ENCODE data around the gene EFL1.
"Not testable (repeated sequence)": the region's sequence is repeated elsewhere in the genome, so short reads cannot be mapped to it uniquely, and the experiment has no call there.

EFL1 gene

DNA sequence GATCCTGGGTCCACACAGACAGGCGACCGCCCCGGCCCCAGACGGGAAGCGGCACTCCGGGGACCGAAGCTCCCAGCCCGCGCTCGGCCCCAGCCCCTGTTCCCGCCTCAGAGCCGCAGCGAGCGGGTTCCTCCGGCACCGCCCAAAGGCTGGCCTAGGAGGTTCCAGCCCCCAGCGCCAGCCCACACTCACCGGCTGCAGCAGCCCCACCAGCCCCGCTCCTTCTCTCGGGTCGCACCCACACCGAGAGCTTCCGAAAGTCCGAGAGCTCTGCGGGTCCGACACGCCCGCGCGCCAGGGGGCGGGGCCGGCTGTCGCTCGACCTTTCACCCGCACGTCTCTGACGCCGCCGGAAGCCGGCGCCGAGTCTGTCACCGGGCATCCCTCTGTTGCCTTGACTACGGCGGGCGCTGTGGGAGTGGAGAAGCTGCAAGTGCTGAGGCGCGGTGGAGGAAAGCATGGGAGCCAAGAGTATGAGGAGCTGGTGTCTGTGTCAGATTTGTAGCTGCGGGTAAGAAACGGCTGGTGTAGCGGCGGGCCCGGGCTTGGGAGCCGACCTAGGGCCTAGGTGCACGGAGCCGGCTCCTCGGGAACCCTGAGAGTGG lies at the start of gene EFL1, which contains the start of gene SAXO2:
Gene EFL1 (minus strand): TSS at position 313 of the 605 bp plus-strand sequence. CDS start 956 bp downstream, outside the sequence.
Gene SAXO2 (plus strand): TSS at position 397 of the 605 bp plus-strand sequence. CDS start 62 bp downstream, at position 459.
- Histone ChIP-seq H3K9me3 (ENCODE audit: control insufficient read depth, insufficient read depth, low read length) (no peaks in the 10 kb centered on the region), H3K4me1 (ENCODE audit: control insufficient read depth, insufficient read depth, low read length) (peaks cover 13% of the 10 kb centered on the region), H3K9ac (ENCODE audit: low read depth, low read length) (peak within 1 kb of the TSS; percentile 30), H3K36me3 (ENCODE audit: control insufficient read depth, insufficient read depth, low read length) (no peaks in the 10 kb centered on the region), H3K27me3 (ENCODE audit: control insufficient read depth, insufficient read depth, low read length) (no peaks in the 10 kb centered on the region), H3K4me3 (ENCODE audit: low read depth, low read length) (peak within 1 kb of the TSS; percentile 82)

DNA sequence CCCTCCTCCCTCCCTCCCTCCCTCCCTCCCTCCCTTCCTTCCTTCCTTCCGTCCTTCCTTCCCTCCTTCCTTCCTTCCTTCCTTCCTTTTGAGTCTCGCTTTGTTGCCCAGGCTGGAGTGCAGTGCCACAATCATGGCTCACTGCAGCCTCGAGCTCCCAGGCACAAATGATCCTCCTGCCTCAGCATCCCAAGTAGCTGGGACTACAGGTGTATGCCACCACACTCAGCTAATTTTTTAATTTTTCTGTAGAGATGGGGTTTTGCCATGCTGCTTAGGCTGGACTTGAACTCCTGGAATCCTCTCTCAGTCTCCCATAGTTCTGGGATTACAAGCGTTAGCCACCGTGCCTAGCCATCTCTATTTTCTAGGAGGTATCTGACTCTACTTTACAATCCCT lies 48.8 kb upstream of the EFL1 start:
- not testable (repeated sequence) for H3K36me3 ChIP-seq (ENCODE audit: control insufficient read depth, insufficient read depth, low read length); H3K9me3 ChIP-seq (ENCODE audit: control insufficient read depth, insufficient read depth, low read length); H3K9ac ChIP-seq (ENCODE audit: low read depth, low read length); H3K27me3 ChIP-seq (ENCODE audit: control insufficient read depth, insufficient read depth, low read length); H3K4me3 ChIP-seq (ENCODE audit: low read depth, low read length); H3K4me1 ChIP-seq (ENCODE audit: control insufficient read depth, insufficient read depth, low read length)

DNA sequence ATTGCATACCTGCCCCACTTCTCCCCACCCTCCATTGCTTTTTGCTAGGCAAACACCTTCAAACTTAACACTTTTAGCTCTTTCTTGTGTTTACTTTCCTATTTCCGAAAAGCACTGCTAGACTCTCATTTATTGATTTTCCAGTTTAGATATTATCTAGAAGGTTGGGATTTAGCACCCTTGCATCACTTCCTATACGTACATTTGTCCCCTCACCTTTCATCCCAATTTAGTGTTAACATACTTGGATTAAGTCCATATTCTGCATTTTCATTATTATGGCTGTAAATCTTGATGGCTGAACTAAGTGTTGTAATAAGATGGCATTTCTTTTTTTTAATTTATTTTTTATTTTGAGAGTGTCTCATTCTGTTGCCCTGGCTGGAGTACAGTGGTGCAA lies 47.3 kb upstream of the EFL1 start:
- no peak overlapping the region for H3K4me3 ChIP-seq (ENCODE audit: low read depth, low read length)
- H3K9me3 ChIP-seq (ENCODE audit: control insufficient read depth, insufficient read depth, low read length): no peaks in the 10 kb centered on the region
- H3K36me3 ChIP-seq (ENCODE audit: control insufficient read depth, insufficient read depth, low read length): no peaks in the 10 kb centered on the region
- H3K4me1 ChIP-seq (ENCODE audit: control insufficient read depth, insufficient read depth, low read length): no peaks in the 10 kb centered on the region
- no peaks in the 10 kb centered on the region for H3K27me3 ChIP-seq (ENCODE audit: control insufficient read depth, insufficient read depth, low read length)
- H3K9ac ChIP-seq (ENCODE audit: low read depth, low read length): no peak overlapping the region

DNA sequence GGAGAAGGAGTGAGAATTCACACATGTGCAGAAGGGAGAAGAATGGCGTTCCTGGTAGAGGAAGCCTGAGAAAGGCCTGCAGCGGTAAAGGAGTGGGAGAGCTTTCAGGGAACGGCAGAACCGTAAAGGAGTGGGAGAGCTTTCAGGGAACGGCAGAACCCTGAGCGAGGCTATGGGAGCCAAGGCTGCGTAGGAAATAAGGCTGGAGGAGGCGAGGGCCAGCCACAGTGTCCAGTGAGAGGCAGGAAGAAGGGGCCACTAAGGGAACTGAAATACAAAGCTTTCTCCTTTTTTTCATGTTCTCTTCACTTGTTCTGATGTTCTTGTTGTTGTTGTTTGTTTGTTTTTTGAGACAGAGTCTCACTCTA lies 45.2 kb upstream of the EFL1 start:
- no peaks in the 10 kb centered on the region for H3K9me3 ChIP-seq (ENCODE audit: control insufficient read depth, insufficient read depth, low read length)
- H3K9ac ChIP-seq (ENCODE audit: low read depth, low read length): no peak overlapping the region
- H3K4me1 ChIP-seq (ENCODE audit: control insufficient read depth, insufficient read depth, low read length): no peaks in the 10 kb centered on the region
- no peaks in the 10 kb centered on the region for H3K36me3 ChIP-seq (ENCODE audit: control insufficient read depth, insufficient read depth, low read length)
- H3K4me3 ChIP-seq (ENCODE audit: low read depth, low read length): no peak overlapping the region
- no peaks in the 10 kb centered on the region for H3K27me3 ChIP-seq (ENCODE audit: control insufficient read depth, insufficient read depth, low read length)

DNA sequence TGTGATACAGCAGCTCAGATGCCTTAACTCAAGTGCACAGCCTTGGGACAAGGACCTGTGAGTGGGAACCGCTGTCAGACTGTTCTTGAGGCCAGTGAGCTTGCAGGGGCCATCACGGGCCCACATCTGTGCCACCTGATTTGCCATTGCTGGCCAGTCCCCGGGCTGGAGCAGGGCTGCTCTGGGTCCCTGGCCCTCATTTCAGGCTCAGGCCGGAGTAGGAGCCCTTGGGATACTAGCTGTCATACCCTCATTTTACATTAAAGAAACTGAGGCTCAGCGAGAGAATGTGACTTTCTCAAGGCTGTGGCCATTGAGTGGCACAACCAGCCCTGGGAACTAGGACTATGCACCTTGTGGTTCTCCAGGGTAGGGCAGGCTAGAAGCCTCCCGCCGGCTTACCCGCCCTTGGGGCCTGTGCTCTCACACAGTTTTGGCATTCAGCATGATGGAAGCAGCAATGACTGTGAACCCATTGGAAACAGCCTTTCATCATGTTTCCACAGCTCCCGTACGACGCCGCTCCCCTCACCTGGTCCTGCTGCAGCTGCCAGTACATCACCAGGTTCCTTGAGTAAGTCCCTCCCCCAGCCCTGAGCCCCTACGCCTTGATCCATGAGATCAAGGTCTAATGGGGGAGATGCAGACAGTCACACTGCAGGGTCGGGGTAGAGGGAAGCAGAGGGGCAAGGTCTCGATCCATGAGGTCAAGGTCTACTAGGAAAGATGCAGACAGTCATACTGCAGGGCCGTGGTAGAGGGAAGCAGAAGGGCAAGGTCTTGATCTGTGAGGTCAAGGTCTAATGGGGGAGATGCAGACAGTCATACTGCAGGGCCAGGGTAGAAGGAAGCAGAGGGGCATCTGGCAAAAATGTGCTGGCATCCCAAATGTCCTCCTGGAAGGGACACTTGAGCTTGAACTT lies 44.5 kb upstream of the EFL1 start:
- H3K4me3 ChIP-seq (ENCODE audit: low read depth, low read length): no peak overlapping the region
- no peaks in the 10 kb centered on the region for H3K4me1 ChIP-seq (ENCODE audit: control insufficient read depth, insufficient read depth, low read length)

DNA sequence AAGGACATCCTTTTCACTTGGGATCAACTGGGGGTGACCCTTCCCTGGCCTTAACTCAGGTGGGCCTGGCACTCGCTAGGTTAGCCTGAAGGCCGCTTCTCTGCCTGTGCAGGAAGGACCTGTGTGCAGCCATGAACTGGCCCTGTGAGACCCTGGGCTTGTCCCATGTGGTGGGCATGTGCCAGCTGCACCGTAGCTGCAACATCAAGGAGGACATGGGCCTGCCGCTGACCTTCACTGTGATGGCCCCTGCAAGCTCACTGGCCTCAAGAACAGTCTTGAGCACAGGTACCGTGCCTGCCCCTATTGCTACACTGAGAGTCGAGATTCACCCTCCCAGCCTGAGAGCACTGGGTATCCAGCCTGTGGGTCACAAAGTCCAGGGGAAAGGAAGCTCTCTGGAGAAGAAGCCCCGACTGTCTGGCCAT lies 43.1 kb upstream of the EFL1 start:
- Histone ChIP-seq H3K27me3 (ENCODE audit: control insufficient read depth, insufficient read depth, low read length) (no peaks in the 10 kb centered on the region), H3K9me3 (ENCODE audit: control insufficient read depth, insufficient read depth, low read length) (no peaks in the 10 kb centered on the region), H3K4me1 (ENCODE audit: control insufficient read depth, insufficient read depth, low read length) (no peaks in the 10 kb centered on the region), H3K36me3 (ENCODE audit: control insufficient read depth, insufficient read depth, low read length) (no peaks in the 10 kb centered on the region), H3K9ac (ENCODE audit: low read depth, low read length) (no peak overlapping the region), H3K4me3 (ENCODE audit: low read depth, low read length) (no peak overlapping the region)

More for the DNA sequence above, 44.5 kb upstream of the EFL1 start:
- Histone ChIP-seq H3K9ac (ENCODE audit: low read depth, low read length) (no peak overlapping the region), H3K36me3 (ENCODE audit: control insufficient read depth, insufficient read depth, low read length) (no peaks in the 10 kb centered on the region), H3K9me3 (ENCODE audit: control insufficient read depth, insufficient read depth, low read length) (no peaks in the 10 kb centered on the region), H3K27me3 (ENCODE audit: control insufficient read depth, insufficient read depth, low read length) (no peaks in the 10 kb centered on the region)

DNA sequence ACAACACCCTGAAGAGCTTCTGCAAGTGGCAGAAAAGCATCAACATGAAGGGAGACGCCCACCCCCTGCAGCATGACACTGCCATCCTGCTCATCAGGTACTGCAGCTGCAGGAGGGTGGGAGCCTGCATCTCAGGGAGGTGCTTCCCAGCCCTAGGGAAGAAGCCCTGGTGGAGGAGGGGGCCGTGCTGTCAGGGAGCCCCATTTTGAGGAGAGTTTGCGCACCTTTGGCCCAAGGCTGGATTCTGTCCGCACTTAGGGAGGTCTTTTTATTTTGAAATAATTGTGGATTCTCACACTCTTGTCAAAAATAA lies 42.2 kb upstream of the EFL1 start:
- H3K27me3 ChIP-seq (ENCODE audit: control insufficient read depth, insufficient read depth, low read length): no peaks in the 10 kb centered on the region
- H3K9me3 ChIP-seq (ENCODE audit: control insufficient read depth, insufficient read depth, low read length): no peaks in the 10 kb centered on the region
- no peaks in the 10 kb centered on the region for H3K4me1 ChIP-seq (ENCODE audit: control insufficient read depth, insufficient read depth, low read length)
- no peak overlapping the region for H3K4me3 ChIP-seq (ENCODE audit: low read depth, low read length)
- H3K36me3 ChIP-seq (ENCODE audit: control insufficient read depth, insufficient read depth, low read length): no peaks in the 10 kb centered on the region
- no peak overlapping the region for H3K9ac ChIP-seq (ENCODE audit: low read depth, low read length)

DNA sequence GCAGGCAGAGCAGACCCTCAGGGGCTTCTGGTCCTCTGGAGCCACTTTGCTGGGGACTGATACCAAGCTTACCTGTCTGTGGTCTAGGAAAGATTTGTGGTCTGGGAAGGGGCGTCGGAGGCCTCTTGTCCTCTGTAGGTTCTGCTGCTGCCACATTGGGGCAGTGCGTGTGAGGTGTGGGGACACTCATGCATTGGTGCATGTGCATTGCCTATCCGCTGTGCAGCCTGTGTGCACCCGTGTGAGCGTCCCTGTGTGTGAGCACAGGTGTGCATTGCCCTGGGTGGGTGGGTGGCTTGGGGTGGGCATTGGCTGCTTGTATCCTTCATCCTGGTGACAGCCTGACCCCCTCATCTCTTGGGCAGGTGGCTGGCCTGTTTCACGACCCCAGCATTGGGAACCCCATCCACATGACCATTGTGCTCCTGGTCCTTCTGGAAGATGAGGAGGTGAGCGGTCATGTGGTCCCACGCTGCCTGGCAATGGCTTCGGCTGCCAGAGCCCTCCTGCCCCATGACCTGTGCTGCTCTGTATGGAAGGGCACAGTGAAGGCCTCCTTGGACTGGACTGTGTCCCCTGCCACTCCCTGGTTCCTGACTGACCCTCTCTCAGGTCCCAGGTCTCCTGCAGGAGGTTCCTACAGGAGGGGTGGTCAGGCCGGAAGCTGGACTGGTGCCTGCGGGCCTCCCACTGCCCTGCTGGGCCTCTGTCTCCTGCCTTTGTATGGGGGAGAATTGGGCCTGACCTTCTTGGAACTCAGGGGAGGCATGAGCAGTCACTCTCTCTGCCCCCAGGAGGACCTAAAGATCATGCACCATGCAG lies 41.6 kb upstream of the EFL1 start:
- no peak overlapping the region for H3K9ac ChIP-seq (ENCODE audit: low read depth, low read length)
- no peaks in the 10 kb centered on the region for H3K9me3 ChIP-seq (ENCODE audit: control insufficient read depth, insufficient read depth, low read length)
- H3K4me3 ChIP-seq (ENCODE audit: low read depth, low read length): no peak overlapping the region
- no peaks in the 10 kb centered on the region for H3K36me3 ChIP-seq (ENCODE audit: control insufficient read depth, insufficient read depth, low read length)
- H3K27me3 ChIP-seq (ENCODE audit: control insufficient read depth, insufficient read depth, low read length): no peaks in the 10 kb centered on the region
- no peaks in the 10 kb centered on the region for H3K4me1 ChIP-seq (ENCODE audit: control insufficient read depth, insufficient read depth, low read length)

DNA sequence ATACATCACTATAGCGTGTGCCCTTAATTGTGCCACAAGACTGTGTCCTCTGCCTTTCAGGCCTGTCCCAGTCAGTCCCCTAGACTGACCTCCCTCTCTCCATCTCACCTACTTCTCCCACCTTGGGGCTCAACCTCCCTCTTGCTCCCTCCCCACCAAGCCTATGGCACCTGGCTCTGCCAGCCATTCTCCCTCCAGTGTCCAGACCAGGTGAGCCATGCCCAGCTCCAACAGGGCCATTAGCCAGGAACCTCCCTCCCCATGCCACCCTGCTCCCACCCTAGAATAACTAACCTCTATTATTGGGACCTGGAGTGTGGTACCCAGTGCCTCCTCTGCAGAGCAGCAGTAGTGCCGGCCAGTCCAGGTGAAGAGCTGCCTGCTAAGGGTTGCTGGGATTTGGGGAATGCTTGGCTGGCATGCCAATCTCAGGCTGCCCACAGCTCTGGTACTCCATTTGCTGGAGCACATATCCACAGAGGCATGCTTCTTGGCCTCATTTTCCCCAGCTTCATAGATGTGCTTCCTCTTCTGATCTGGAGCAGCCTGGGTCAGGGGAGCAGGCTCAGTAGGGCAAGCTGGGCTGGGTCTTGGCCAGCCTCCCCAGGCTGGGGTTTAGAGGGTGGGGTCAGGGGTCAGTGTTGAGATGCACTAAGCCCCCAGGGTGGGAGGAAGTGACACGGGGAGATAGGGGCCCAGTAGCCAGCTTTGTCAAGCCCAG lies 38.9 kb upstream of the EFL1 start:
- Histone ChIP-seq H3K4me3 (ENCODE audit: low read depth, low read length) (no peak overlapping the region), H3K9me3 (ENCODE audit: control insufficient read depth, insufficient read depth, low read length) (no peaks in the 10 kb centered on the region), H3K36me3 (ENCODE audit: control insufficient read depth, insufficient read depth, low read length) (no peaks in the 10 kb centered on the region), H3K27me3 (ENCODE audit: control insufficient read depth, insufficient read depth, low read length) (no peaks in the 10 kb centered on the region), H3K9ac (ENCODE audit: low read depth, low read length) (no peak overlapping the region), H3K4me1 (ENCODE audit: control insufficient read depth, insufficient read depth, low read length) (no peaks in the 10 kb centered on the region)

DNA sequence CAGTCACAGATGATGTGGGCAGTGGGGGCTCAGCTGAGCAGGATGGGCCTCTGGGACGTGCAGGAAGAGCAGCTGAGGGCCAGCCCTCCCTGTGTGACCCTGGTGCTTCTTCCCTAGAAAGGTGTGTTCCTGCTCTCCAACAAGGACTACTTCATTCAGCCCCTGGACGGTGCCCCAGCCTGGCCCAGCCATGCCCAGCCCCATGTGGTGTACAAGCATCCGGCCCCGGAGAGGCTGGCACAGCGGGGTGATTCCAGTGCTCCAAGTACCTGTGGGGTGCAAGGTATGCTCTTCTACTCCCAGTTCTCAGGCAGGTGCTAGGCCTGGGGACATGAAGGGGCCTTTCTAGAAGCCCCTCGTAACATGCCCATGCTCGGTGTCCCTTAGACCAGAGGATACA lies 38.3 kb upstream of the EFL1 start:
- no peaks in the 10 kb centered on the region for H3K4me1 ChIP-seq (ENCODE audit: control insufficient read depth, insufficient read depth, low read length)
- no peak overlapping the region for H3K9ac ChIP-seq (ENCODE audit: low read depth, low read length)
- no peaks in the 10 kb centered on the region for H3K9me3 ChIP-seq (ENCODE audit: control insufficient read depth, insufficient read depth, low read length)
- no peak overlapping the region for H3K4me3 ChIP-seq (ENCODE audit: low read depth, low read length)
- H3K36me3 ChIP-seq (ENCODE audit: control insufficient read depth, insufficient read depth, low read length): no peaks in the 10 kb centered on the region
- no peaks in the 10 kb centered on the region for H3K27me3 ChIP-seq (ENCODE audit: control insufficient read depth, insufficient read depth, low read length)

DNA sequence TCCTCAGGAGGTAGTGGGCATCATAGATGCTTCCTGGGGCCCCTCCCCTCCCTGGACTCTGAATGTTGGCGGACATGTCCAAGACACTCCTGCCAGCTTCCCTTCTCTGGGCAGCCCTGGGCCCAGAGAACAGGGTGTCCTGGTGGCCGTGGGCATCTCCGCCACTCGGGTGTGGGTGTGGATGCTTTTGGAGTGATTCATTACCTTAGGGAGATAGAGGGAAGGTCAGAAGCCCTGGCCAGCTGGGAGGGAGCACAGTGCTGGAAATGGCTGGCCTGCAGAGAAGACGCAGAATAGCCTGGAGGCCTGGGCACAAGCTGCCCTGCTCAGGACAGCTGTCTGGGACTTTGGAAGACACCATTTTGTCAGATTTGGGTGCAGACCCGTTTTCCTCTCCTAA lies 37.8 kb upstream of the EFL1 start:
- not testable (repeated sequence) for H3K4me3 ChIP-seq (ENCODE audit: low read depth, low read length); H3K27me3 ChIP-seq (ENCODE audit: control insufficient read depth, insufficient read depth, low read length); H3K9me3 ChIP-seq (ENCODE audit: control insufficient read depth, insufficient read depth, low read length); H3K36me3 ChIP-seq (ENCODE audit: control insufficient read depth, insufficient read depth, low read length); H3K9ac ChIP-seq (ENCODE audit: low read depth, low read length); H3K4me1 ChIP-seq (ENCODE audit: control insufficient read depth, insufficient read depth, low read length)

All from iPS-15b (cell line).